NCI-H187 (cell line): ENCODE data around the gene POLR2H.
A peak's percentile ranks its signal among the peaks of the same experiment; 100 is the strongest.
"Not testable (repeated sequence)": the region's sequence is repeated elsewhere in the genome, so short reads cannot be mapped to it uniquely, and the experiment has no call there.

Experiments used
- DNase-seq, 2 experiments: peaks; one replicate each; lab custom pipeline; 2025; lab: John Stamatoyannopoulos, UW

POLR2H gene

GRCh38 chr3:184335661-184336546 is 25.6 kb upstream of the POLR2H start:
- DNase-seq = peak; percentile 34 to 40

DNA sequence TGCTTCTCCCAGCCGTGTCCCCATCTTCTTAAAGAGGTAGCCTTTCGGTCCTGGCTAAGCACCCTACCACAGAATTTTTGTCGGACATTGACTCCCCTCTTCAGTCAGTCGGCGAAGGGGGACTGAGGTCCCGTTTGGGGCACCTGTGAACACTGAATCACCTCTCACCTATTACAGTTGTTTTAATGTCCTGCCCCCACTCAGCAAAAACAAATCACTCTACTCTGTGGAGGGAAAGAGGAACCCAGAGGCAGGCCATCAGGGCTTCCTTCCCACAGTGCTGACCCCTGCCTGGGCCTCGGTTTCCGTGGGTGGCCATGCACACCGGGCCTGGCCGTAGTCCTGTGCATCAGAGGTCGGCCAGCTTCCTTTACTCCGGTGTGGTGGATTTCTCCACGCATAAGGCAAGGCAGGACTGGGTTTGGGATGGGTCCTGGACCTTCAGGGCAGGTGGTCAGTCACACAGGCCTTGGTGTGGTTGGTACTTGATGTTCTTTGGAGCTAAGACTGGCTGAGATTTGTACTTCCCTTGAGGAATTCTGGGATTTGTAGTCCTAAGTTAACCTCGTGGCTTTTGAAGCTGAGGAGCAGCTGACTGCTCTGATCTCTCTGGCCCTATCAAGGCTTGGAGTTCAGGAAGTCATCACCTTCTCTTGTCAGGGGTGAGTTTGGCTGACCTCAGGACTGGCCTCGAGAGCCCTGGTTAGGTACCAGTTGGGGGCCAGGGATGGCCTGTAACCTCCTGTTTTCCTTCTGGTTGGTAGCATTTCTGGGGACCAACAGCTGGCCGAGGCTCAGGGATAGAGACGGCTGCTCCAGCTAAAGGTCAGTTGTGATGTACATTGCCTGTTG is 24.7 kb upstream of the POLR2H start:
- DNase-seq = no peak

DNA sequence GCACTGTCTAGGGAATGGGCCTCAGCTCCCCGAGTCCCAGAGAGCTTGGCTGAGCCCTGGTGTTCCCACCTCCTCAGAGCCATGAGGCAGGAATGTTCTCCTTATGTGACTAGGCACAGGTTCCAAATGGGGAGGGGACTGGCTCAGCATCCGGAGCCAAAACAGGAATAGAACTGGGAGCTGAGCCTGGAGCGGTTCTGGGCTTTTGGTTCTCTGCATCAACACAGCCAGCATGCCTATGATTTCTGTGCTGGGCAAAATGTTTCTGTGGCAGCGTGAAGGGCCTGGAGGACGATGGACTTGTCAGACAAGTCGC is 24.2 kb upstream of the POLR2H start, which contains the start of gene FAM131A:
Gene FAM131A (plus strand): TSS at position 202 of the 316 bp plus-strand sequence. CDS start 31 bp downstream, at position 233.
- DNase-seq = no peak

- DNase-seq = no peak
Measured at GRCh38 chr3:184337981-184338380, 23.5 kb upstream of the POLR2H start.

DNA sequence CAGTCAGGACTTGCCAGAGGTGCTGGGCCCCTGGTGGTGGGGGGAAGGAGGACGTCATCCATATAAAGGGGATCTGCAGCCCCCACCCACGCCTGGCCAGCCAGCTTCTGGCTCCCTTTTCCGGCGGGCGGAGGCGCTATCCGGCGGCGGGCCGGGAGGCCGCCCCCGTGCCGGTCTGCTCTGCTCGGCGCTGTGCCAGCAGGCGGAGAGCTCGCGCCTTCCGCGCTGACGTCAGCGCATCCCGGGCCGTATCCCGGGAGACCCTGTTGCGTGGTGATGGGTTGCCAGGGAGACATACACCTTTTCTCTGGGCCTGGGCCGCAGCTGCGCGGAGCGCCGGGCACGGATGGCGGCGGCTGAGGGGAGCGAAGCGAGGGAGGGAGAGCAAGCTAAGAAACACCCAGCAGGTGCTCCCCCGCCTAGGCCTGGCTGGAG is 23.0 kb upstream of the POLR2H start:
- DNase-seq = peak; percentile 70 to 76

GRCh38 chr3:184339001-184339400 is 22.5 kb upstream of the POLR2H start:
- DNase-seq = peak; percentile 66 to 70

GRCh38 chr3:184339451-184340135 is 21.9 kb upstream of the POLR2H start:
- DNase-seq = not testable (repeated sequence)

DNA sequence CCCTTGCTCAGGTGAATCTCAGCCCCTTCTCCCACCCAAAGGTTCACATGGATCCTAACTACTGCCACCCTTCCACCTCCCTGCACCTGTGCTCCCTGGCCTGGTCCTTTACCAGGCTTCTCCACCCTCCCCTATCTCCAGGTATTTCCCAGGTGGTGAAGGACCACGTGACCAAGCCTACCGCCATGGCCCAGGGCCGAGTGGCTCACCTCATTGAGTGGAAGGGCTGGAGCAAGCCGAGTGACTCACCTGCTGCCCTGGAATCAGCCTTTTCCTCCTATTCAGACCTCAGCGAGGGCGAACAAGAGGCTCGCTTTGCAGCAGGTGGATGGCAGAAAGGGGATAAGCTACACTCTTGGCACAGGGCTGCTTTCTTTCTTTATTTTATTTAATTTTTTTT is 19.6 kb upstream of the POLR2H start:
- peak; percentile 22 to 65 for DNase-seq

- no peak for DNase-seq
Measured at GRCh38 chr3:184343200-184343876, 18.2 kb upstream of the POLR2H start.

DNA sequence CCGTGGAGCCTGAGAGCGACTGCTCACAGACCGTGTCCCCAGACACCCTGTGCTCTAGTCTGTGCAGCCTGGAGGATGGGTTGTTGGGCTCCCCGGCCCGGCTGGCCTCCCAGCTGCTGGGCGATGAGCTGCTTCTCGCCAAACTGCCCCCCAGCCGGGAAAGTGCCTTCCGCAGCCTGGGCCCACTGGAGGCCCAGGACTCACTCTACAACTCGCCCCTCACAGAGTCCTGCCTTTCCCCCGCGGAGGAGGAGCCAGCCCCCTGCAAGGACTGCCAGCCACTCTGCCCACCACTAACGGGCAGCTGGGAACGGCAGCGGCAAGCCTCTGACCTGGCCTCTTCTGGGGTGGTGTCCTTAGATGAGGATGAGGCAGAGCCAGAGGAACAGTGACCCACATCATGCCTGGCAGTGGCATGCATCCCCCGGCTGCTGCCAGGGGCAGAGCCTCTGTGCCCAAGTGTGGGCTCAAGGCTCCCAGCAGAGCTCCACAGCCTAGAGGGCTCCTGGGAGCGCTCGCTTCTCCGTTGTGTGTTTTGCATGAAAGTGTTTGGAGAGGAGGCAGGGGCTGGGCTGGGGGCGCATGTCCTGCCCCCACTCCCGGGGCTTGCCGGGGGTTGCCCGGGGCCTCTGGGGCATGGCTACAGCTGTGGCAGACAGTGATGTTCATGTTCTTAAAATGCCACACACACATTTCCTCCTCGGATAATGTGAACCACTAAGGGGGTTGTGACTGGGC is 16.8 kb upstream of the POLR2H start:
- no peak for DNase-seq

GRCh38 chr3:184345317-184346144 is 16.0 kb upstream of the POLR2H start:
- DNase-seq = peak; percentile 8 to 21

GRCh38 chr3:184346480-184347190 is 14.9 kb upstream of the POLR2H start:
- DNase-seq = no peak

DNA sequence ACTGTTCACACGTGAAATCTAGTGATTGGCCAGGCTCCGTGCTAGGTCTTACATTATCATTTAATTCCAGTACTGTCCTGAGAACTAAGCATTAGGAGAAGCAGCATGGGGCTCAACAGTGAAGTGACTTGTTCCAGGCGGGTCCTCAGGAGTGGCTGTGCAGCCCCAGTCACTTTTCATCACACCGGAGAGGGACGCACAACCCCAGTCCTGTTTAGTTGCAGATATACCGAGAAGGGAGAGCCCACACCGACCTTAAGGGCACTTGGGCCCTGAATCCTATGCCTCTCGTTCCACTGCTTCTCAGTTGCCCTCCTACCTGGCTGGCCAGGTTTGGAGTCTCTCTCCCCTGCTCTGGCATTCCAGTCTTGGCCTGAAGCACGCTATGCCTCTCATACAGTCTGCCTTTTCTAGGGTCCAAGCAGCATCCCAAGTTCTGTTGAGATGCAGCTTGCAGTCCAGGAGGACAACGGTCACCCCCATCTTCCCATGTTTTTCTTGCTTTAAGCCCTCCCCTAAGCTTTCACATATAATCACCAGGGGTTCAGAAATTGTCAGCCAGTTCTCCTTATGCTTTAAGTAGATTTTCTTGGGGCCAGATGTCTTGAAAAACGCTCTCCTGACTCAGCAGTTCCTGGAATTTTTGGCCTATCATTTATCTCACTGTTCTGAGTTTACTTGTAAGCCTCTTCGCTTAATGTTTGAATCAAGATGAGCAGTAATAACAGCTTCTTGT is 14.0 kb upstream of the POLR2H start:
- DNase-seq = no peak

GRCh38 chr3:184348057-184348382 is 13.5 kb upstream of the POLR2H start:
- no peak for DNase-seq

DNA sequence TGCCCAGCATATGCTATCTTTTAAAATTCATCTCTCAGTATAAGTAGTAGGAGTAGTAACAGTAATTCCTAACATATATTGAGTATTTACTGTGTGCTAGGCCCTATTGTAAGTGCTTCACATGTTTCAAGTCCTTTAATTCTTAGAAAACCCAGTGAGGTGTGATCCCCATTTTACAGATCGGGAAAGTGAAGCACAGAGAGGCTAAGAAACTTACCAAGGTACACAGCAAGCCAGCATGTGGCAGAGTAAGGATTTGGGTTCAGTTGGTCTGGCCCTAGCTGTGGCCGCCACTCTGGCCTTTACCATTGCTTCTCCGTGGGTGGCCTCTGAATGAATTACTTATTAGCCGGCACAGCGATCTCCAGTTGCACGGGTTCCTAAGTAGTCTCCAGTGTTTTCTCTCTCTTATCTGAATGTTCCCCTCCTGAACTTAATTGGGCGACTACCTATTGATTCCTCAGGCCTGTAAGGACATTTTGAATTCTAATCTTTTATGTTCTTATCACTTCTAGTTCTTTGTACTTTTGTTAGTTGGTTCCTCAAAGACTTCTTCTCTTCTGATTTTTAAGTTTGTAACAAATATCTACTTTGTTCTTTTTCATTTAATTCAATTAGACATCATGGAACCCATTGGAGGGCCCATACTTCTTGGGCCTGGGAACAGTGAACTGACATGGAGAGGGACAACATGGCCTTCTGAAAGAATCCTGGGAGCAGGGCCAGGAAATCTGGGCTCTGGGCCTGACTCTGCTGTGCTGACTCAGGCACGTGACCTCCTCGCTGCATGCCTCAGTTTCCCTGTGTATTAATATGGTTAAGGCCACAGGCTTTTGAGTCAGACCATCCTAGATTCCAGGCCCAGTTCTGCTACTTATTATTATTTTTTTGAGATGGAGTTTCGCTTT is 11.7 kb upstream of the POLR2H start:
- no peak for DNase-seq

GRCh38 chr3:184350618-184351017 is 10.9 kb upstream of the POLR2H start:
- no peak for DNase-seq

DNA sequence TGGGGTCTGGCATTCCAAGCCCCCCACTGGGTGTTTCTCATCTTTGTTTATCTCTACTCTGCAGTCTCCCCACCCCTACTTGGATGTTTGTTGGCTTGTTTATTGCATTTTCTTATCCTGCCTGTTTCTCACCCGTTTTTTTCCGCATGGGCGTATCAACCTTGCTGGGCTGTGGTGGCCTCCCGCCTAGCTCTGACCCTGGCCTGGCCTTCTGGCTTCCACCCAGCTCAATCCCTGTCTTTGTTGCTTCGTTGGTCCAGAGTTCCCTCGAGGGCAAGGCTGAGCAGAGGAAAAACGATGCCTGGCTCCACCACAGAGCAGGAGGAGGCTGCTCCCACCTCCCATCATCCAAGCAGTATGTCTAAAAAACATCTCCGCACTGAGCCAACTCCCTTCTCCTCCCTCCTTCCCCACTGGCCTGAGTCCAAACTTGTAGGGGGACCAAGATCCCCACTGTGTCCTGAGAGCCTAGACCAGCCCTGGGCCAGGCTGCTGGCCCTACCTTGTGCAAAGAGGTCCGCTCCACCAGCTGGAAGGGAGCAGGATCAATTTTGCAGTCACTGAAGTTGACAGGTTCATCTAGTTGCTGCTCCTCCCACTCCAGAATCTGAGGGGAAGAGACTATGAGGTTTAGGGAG is 9.9 kb upstream of the POLR2H start:
- DNase-seq = no peak
